GM15510 (cell line): ENCODE results near the gene CPEB3.

Experiments
- POLR2A ChIP-seq: IDR thresholded peaks from 3 replicates; pipeline ENCODE4 v1.6.1; 2011; ENCODE audit warnings: borderline replicate concordance; ENCODE audit not compliant: insufficient read length; ENCODE audit errors: extremely low read depth

CPEB3 gene

GRCh38 chr10:92005978-92006377, 284.9 kb downstream of the CPEB3 start:
- TF ChIP-seq POLR2A = no peak

DNA sequence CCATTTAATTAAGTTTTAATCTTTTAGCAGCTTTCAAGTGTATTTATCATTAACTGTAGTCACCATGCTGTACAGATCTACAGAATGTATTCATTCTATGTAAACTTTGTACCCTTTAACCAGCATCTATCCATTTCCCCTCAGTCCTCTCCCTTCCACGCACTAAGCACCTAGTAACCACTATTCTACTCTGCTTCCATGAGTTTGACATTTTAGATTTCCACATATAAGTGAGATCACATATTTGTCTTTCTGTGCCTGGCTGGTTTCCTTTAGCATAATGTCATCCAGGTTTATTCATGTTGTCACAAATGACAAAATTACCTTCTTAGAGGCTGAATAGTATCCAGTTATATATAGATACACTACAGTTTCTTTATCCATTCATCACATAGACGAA, 287.6 kb downstream of the CPEB3 start:
- no peak for TF ChIP-seq POLR2A

GRCh38 chr10:92001995-92002394, 288.9 kb downstream of the CPEB3 start:
- no peak for TF ChIP-seq POLR2A

DNA sequence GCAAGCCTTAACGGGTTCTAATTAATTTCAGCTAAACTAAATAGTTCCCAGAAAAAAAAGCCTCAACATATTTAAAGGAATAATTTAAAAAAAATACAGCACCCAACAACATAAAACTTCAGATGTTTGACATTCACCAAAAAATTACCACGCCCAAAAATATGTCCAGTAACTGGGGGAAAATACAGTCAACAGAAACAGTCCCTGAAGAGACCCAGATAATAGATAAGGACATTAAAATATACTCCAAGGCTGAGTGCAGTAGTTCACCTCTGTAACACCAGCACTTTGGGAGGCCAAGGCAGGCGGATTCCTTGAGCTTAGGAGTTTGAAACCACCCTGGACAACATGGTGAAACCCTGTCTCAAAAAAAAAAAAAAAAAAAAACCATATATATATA, 289.3 kb downstream of the CPEB3 start:
- no peak for TF ChIP-seq POLR2A
